ENCODE results near the gene NUP58. TPM values are rescaled to one million over a fixed set of nuclear protein-coding genes. Genes with fewer than 3 reads are reported as not detected.

The NUP58 gene
- total and polyA plus RNA-seq, 2 experiments from 2014 or later = 28.1 to 54.0 TPM

- Histone ChIP-seq H3K4me3 (no peak overlapping the region), H3K9me3 (ENCODE audit: low read depth) (no peaks in the 10 kb centered on the region), H3K27me3 (no peaks in the 10 kb centered on the region), H3K36me3 (peaks cover 67% of the 10 kb centered on the region), H3K27ac (no peak overlapping the region), H3K4me1 (ENCODE audit: low read depth) (no peaks in the 10 kb centered on the region)
- peak in 1 of 2 donors; percentile 25 for DNase-seq (ENCODE audit: low read depth in 1 of 2, low spot score in 1 of 2)
- no peak for TF ChIP-seq CTCF (IDR thresholded peaks at IDR 0.05; ENCODE audit: low read depth, low read length)
Measured at GRCh38 chr13:25330541-25330940, 29.1 kb downstream of the NUP58 start.

- peaks cover 61% of the 10 kb centered on the region for H3K36me3 ChIP-seq
- H3K9me3 ChIP-seq (ENCODE audit: low read depth) = no peaks in the 10 kb centered on the region
- peak in 1 of 2 donors; percentile 14 for DNase-seq (ENCODE audit: low read depth in 1 of 2, low spot score in 1 of 2)
- no peak overlapping the region for H3K27ac ChIP-seq
- no peaks in the 10 kb centered on the region for H3K4me1 ChIP-seq (ENCODE audit: low read depth)
- H3K4me3 ChIP-seq = no peak overlapping the region
- no peak for TF ChIP-seq CTCF (IDR thresholded peaks at IDR 0.05; ENCODE audit: low read depth, low read length)
- no peaks in the 10 kb centered on the region for H3K27me3 ChIP-seq
Measured at GRCh38 chr13:25335856-25336255, 34.4 kb downstream of the NUP58 start.

GRCh38 chr13:25345576-25345975 is 44.2 kb downstream of the NUP58 start:
- Histone ChIP-seq H3K36me3 (peaks cover 2% of the 10 kb centered on the region), H3K27me3 (no peaks in the 10 kb centered on the region), H3K9me3 (ENCODE audit: low read depth) (no peaks in the 10 kb centered on the region), H3K27ac (peak overlapping the region; percentile 68), H3K4me1 (ENCODE audit: low read depth) (peaks cover 5% of the 10 kb centered on the region), H3K4me3 (no peak overlapping the region)
- no peak for TF ChIP-seq CTCF (IDR thresholded peaks at IDR 0.05; ENCODE audit: low read depth, low read length)
- DNase-seq (ENCODE audit: low read depth in 1 of 2, low spot score in 1 of 2) = no peak

DNA sequence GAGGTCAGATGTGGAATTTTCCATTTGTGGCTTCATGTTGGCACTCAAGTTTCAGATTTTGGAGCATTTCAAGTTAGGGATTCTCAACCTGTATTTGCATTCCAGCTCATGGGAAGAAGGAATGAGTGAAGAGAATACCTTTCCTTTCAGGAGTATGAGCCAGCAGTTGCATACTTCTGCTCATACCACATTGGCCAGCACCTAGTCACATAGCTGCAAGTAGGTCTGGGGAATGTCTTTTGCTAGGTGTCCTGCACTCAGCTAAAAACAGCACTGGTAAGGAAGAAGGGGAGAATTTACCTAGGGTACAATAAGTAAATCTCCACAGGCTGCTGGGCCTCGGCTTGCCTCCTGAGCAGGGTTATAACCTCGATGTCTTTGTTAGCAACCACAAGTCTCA is 45.7 kb downstream of the NUP58 start:
- no peak overlapping the region for H3K4me3 ChIP-seq
- no peak for TF ChIP-seq CTCF (IDR thresholded peaks at IDR 0.05; ENCODE audit: low read depth, low read length)
- no peaks in the 10 kb centered on the region for H3K27me3 ChIP-seq
- no peaks in the 10 kb centered on the region for H3K36me3 ChIP-seq
- no peaks in the 10 kb centered on the region for H3K9me3 ChIP-seq (ENCODE audit: low read depth)
- H3K4me1 ChIP-seq (ENCODE audit: low read depth) = peaks cover 5% of the 10 kb centered on the region
- peak in 1 of 2 donors; percentile 51 for DNase-seq (ENCODE audit: low read depth in 1 of 2, low spot score in 1 of 2)
- H3K27ac ChIP-seq = peak overlapping the region; percentile 17

GRCh38 chr13:25351404-25351803 is 50.0 kb downstream of the NUP58 start:
- Histone ChIP-seq H3K4me3 (no peak overlapping the region), H3K4me1 (ENCODE audit: low read depth) (peaks cover 5% of the 10 kb centered on the region), H3K36me3 (no peaks in the 10 kb centered on the region), H3K27me3 (no peaks in the 10 kb centered on the region), H3K9me3 (ENCODE audit: low read depth) (no peaks in the 10 kb centered on the region), H3K27ac (no peak overlapping the region)
- no peak for DNase-seq (ENCODE audit: low read depth in 1 of 2, low spot score in 1 of 2)
- TF ChIP-seq CTCF (IDR thresholded peaks at IDR 0.05; ENCODE audit: low read depth, low read length) = no peak

GRCh38 chr13:25352230-25352629 is 50.8 kb downstream of the NUP58 start:
- no peak for TF ChIP-seq CTCF (IDR thresholded peaks at IDR 0.05; ENCODE audit: low read depth, low read length)
- no peaks in the 10 kb centered on the region for H3K27me3 ChIP-seq
- no peak overlapping the region for H3K27ac ChIP-seq
- no peaks in the 10 kb centered on the region for H3K36me3 ChIP-seq
- H3K4me1 ChIP-seq (ENCODE audit: low read depth) = peaks cover 5% of the 10 kb centered on the region
- H3K9me3 ChIP-seq (ENCODE audit: low read depth) = no peaks in the 10 kb centered on the region
- DNase-seq (ENCODE audit: low read depth in 1 of 2, low spot score in 1 of 2) = peak in 1 of 2 donors; percentile 42
- no peak overlapping the region for H3K4me3 ChIP-seq
